K562 (cell line): Measurements from ENCODE around the gene MRRF. TPM values are rescaled to one million over a fixed set of nuclear protein-coding genes. Genes with fewer than 3 reads are reported as not detected.

Experiments used
- CHD2 ChIP-seq: IDR thresholded peaks from 2 replicates; pipeline ENCODE4 v1.6.1; 2011; ENCODE audit warnings: low read depth, low read length
- EZH2 ChIP-seq: IDR thresholded peaks from 2 replicates; pipeline ENCODE4 v1.6.1; 2012; ENCODE audit warnings: low read depth, mild to moderate bottlenecking, inconsistent platforms, low read length, borderline replicate concordance
- HNRNPH1 ChIP-seq: fragments of 200-400 bp; formaldehyde crosslinking; optimal IDR thresholded peaks from 2 replicates; pipeline ENCODE3; 2017; ENCODE audit warnings: low read depth, mild to moderate bottlenecking, low read length, moderate library complexity
- HNRNPL ChIP-seq: fragments of 200-400 bp; formaldehyde crosslinking; IDR thresholded peaks from 2 replicates; pipeline ENCODE4 v1.6.1; 2017; ENCODE audit warnings: low read depth, mild to moderate bottlenecking, low read length
- MYC ChIP-seq, 2 experiments: fragments of 250-450 bp in 1 of 2; sonication (Bioruptor Pico) in 1 of 2; IDR thresholded peaks; 2 replicates each; pipeline versions ENCODE4 v1.5.1 to v1.6.1; 2012 to 2021; ENCODE audit warnings: low read depth in 2 of 2, borderline replicate concordance in 1 of 2, improper control_type of control experiment in 1 of 2, low read length in 1 of 2, mild to moderate bottlenecking in 1 of 2, moderate library complexity in 1 of 2
- NCOA1 ChIP-seq: fragments of 450-650 bp; IDR thresholded peaks from 2 replicates; pipeline ENCODE4 v1.6.1; 2016; ENCODE audit warnings: low read depth
- NFIC ChIP-seq: fragments of 450-650 bp; IDR thresholded peaks from 2 replicates; pipeline ENCODE4 v1.6.1; 2017; ENCODE audit warnings: mild to moderate bottlenecking, inconsistent platforms
- NR3C1 ChIP-seq: sonication (generic); formaldehyde crosslinking; IDR thresholded peaks from 2 replicates; pipeline ENCODE4 v1.8.1; 2022; ENCODE audit warnings: missing genetic modification reagents
- PHTF2 ChIP-seq: fragments of 250-450 bp; sonication (Bioruptor Pico); IDR thresholded peaks from 2 replicates; pipeline ENCODE4 v1.5.0; 2021; ENCODE audit warnings: mild to moderate bottlenecking
- PML ChIP-seq: IDR thresholded peaks from 2 replicates; pipeline ENCODE4 v1.6.1; 2012; ENCODE audit warnings: low read length, inconsistent platforms
- RBM25 ChIP-seq: fragments of 200-400 bp; formaldehyde crosslinking; IDR thresholded peaks from 2 replicates; pipeline ENCODE4 v1.6.1; 2018; ENCODE audit warnings: low read length, low read depth, moderate library complexity; ENCODE audit not compliant: severe bottlenecking
- SNRNP70 ChIP-seq: fragments of 200-400 bp; formaldehyde crosslinking; optimal IDR thresholded peaks from 2 replicates; pipeline ENCODE3; 2017; ENCODE audit warnings: low read depth, low read length
- STAT5B ChIP-seq: fragments of 250-450 bp; sonication (Bioruptor Pico); IDR thresholded peaks from 2 replicates; pipeline ENCODE4 v1.8.0; 2021; ENCODE audit warnings: mild to moderate bottlenecking, inconsistent platforms
- ZNF124 ChIP-seq: sonication (generic); formaldehyde crosslinking; IDR thresholded peaks from 2 replicates; pipeline ENCODE4 v1.8.1; 2022; ENCODE audit warnings: missing genetic modification reagents
- ZNF644 ChIP-seq: fragments of 200-800 bp; sonication (Bioruptor generic); IDR thresholded peaks from 2 replicates; pipeline ENCODE4 v1.6.1; 2016; ENCODE audit warnings: low read depth, missing genetic modification characterization, missing compliant biosample characterization
- polyA plus RNA-seq, 8 experiments: library from polyadenylated mRNA; depleted of rRNA in 4 of 8; stranded (reverse) in 5 of 8; unstranded in 3 of 8; fragments of >200 nt; fragmentation: Nextera tagmentation in 2 of 8; fragmentation: Illumina TruSeq in 1 of 8; extraction: Ambion mirVana in 2 of 8; extraction: Trizol in 1 of 8; gene quantifications; 2 replicates each; pipeline versions ENCODE4 v1.2.1 to v1.2.3, GENCODE V29; 2011 to 2014; ENCODE audit warnings: inconsistent platforms in 1 of 8, missing spikeins in 1 of 8
- total RNA-seq, 7 experiments: library from RNA; depleted of rRNA in 6 of 7; stranded (reverse); fragments of >200 nt in 6 of 7; fragmentation: Illumina TruSeq in 2 of 7; extraction: Trizol in 2 of 7; gene quantifications; 2 replicates each; pipeline versions ENCODE4 v1.2.1 to v1.2.3, GENCODE V29; 2011 to 2021; ENCODE audit warnings: low replicate concordance in 1 of 7
- TF ChIP-seq, protein P1 (sequence below): fragments of 250-450 bp; sonication (Bioruptor Pico); IDR thresholded peaks from 2 replicates; pipeline ENCODE4 v1.4.0; 2020; ENCODE audit warnings: mild to moderate bottlenecking, moderate library complexity
- TF ChIP-seq, protein P2 (sequence below), 2 experiments: fragments of 250-450 bp in 1 of 2; fragments of 450-650 bp in 1 of 2; sonication (Bioruptor Pico) in 1 of 2; IDR thresholded peaks; 2 replicates each; pipeline versions ENCODE4 v1.6.1 to v1.8.0; 2016 to 2021; ENCODE audit warnings: mild to moderate bottlenecking in 2 of 2, moderate library complexity in 2 of 2, missing compliant biosample characterization in 1 of 2, missing genetic modification characterization in 1 of 2
- TF ChIP-seq, protein P3 (sequence below): fragments of 450-650 bp; formaldehyde crosslinking; IDR thresholded peaks from 2 replicates; pipeline ENCODE4 v1.4.0; 2020; ENCODE audit warnings: mild to moderate bottlenecking, mixed read lengths
- TF ChIP-seq, protein P4 (sequence below): IDR thresholded peaks from 3 replicates; pipeline ENCODE4 v1.6.1; 2011; ENCODE audit warnings: borderline replicate concordance, mild to moderate bottlenecking, moderate library complexity; ENCODE audit not compliant: insufficient read length; ENCODE audit errors: extremely low read depth

Gene MRRF
- total and polyA plus RNA-seq, 9 of the 15 experiments (the other 6 are each of a cell fraction or from before 2014, with no cell fraction given): 55.0 to 105 (median 81.2) TPM

DNA sequence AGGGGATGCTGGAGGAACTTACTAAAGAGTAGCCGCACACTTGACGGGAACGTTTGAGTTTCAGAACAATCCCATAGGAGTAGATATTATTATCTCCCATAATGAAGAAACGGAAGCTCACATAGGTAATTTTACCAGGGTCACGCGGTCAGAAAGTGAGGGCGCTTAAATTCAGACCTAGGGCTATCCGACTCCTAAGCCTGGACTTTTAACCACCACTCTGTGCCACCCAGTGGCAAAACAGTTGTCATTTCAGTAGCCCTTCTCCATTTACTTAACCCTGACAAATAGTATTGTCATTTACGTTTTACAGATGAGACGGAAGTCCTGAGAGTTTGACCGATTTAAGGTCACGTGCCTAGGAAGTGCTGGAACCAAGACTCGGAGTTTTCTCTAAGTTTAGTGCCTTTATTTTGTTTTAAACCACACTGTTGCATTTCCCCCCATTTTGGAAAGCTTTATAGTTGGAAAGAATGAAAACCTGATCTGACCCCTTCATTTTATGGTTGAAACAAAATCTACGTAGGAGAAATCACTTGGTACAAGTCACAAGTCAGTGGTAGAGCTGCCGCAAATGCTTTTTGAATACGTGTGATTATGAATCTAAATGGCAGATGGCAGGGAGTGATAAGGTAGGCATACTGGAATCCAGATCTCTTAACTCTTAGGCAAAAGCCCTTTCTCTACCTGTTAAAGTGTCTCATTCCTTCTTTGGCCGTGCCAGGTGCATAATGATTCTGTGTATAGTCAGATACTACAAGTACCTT lies 650 bp downstream of the MRRF start (continued):
- TF ChIP-seq, protein P1, sequence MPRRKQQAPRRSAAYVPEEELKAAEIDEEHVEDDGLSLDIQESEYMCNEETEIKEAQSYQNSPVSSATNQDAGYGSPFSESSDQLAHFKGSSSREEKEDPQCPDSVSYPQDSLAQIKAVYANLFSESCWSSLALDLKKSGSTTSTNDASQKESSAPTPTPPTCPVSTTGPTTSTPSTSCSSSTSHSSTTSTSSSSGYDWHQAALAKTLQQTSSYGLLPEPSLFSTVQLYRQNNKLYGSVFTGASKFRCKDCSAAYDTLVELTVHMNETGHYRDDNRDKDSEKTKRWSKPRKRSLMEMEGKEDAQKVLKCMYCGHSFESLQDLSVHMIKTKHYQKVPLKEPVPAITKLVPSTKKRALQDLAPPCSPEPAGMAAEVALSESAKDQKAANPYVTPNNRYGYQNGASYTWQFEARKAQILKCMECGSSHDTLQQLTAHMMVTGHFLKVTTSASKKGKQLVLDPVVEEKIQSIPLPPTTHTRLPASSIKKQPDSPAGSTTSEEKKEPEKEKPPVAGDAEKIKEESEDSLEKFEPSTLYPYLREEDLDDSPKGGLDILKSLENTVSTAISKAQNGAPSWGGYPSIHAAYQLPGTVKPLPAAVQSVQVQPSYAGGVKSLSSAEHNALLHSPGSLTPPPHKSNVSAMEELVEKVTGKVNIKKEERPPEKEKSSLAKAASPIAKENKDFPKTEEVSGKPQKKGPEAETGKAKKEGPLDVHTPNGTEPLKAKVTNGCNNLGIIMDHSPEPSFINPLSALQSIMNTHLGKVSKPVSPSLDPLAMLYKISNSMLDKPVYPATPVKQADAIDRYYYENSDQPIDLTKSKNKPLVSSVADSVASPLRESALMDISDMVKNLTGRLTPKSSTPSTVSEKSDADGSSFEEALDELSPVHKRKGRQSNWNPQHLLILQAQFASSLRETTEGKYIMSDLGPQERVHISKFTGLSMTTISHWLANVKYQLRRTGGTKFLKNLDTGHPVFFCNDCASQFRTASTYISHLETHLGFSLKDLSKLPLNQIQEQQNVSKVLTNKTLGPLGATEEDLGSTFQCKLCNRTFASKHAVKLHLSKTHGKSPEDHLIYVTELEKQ (CRISPR knock-in tag): 0 out of 2 replicates have a peak, but pooled peaks have one; percentile 3
- TF ChIP-seq PML (no peak), MYC (IDR thresholded peaks at IDR 0.05; ENCODE audit: low read depth, low read length) (no peak), MYC (CRISPR knock-in tag; IDR thresholded peaks at IDR 0.05; ENCODE audit: borderline replicate concordance, low read depth) (no peak), STAT5B (no peak), ZNF644 (tag) (0 out of 2 replicates have a peak, but pooled peaks have one; percentile 56), RBM25 (no peak), SNRNP70 (no peak), NCOA1 (no peak), NR3C1 (no peak), EZH2 (no peak), ZNF124 (CRISPR knock-in tag) (no peak), NFIC (no peak), PHTF2 (no peak), CHD2 (no peak), HNRNPH1 (no peak), HNRNPL (no peak)
- TF ChIP-seq, protein P2, sequence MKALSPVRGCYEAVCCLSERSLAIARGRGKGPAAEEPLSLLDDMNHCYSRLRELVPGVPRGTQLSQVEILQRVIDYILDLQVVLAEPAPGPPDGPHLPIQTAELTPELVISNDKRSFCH (CRISPR knock-in tag; IDR thresholded peaks at IDR 0.05): no peak
- TF ChIP-seq, protein P2 (tag; IDR thresholded peaks at IDR 0.05): no peak
- TF ChIP-seq, protein P3, sequence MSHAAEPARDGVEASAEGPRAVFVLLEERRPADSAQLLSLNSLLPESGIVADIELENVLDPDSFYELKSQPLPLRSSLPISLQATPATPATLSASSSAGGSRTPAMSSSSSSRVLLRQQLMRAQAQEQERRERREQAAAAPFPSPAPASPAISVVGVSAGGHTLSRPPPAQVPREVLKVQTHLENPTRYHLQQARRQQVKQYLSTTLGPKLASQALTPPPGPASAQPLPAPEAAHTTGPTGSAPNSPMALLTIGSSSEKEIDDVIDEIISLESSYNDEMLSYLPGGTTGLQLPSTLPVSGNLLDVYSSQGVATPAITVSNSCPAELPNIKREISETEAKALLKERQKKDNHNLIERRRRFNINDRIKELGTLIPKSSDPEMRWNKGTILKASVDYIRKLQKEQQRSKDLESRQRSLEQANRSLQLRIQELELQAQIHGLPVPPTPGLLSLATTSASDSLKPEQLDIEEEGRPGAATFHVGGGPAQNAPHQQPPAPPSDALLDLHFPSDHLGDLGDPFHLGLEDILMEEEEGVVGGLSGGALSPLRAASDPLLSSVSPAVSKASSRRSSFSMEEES (CRISPR knock-in tag): peak; percentile 94
- TF ChIP-seq, protein P4, sequence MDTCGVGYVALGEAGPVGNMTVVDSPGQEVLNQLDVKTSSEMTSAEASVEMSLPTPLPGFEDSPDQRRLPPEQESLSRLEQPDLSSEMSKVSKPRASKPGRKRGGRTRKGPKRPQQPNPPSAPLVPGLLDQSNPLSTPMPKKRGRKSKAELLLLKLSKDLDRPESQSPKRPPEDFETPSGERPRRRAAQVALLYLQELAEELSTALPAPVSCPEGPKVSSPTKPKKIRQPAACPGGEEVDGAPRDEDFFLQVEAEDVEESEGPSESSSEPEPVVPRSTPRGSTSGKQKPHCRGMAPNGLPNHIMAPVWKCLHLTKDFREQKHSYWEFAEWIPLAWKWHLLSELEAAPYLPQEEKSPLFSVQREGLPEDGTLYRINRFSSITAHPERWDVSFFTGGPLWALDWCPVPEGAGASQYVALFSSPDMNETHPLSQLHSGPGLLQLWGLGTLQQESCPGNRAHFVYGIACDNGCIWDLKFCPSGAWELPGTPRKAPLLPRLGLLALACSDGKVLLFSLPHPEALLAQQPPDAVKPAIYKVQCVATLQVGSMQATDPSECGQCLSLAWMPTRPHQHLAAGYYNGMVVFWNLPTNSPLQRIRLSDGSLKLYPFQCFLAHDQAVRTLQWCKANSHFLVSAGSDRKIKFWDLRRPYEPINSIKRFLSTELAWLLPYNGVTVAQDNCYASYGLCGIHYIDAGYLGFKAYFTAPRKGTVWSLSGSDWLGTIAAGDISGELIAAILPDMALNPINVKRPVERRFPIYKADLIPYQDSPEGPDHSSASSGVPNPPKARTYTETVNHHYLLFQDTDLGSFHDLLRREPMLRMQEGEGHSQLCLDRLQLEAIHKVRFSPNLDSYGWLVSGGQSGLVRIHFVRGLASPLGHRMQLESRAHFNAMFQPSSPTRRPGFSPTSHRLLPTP: no peak
